Ectodermal cell (in vitro differentiated cells): ENCODE data around the gene CLCN1.
"Not testable (repeated sequence)": the region's sequence is repeated elsewhere in the genome, so short reads cannot be mapped to it uniquely, and the experiment has no call there.

Source experiments
- H3K27ac ChIP-seq: 2 replicates; pipeline ENCODE4 v1.7.0; 2013; ENCODE audit warnings: mild to moderate bottlenecking, low read depth, low read length; ENCODE audit not compliant: insufficient read depth, poor library complexity, severe bottlenecking
- H3K27me3 ChIP-seq: 2 replicates; pipeline ENCODE4 v1.7.0; 2013; ENCODE audit warnings: mild to moderate bottlenecking, low read length; ENCODE audit not compliant: insufficient read depth, control insufficient read depth, poor library complexity, severe bottlenecking
- H3K36me3 ChIP-seq: one replicate; pipeline ENCODE4 v1.7.0; 2013; ENCODE audit warnings: low read length; ENCODE audit not compliant: control insufficient read depth, insufficient read depth
- H3K4me1 ChIP-seq: one replicate; pipeline ENCODE4 v1.7.0; 2013; ENCODE audit warnings: low read length; ENCODE audit not compliant: control insufficient read depth, insufficient read depth
- H3K4me3 ChIP-seq: 2 replicates; pipeline ENCODE4 v1.7.0; 2013; ENCODE audit warnings: low read depth, low read length, control low read depth; ENCODE audit not compliant: insufficient read depth
- H3K9me3 ChIP-seq: 2 replicates; pipeline ENCODE4 v1.7.0; 2013; ENCODE audit warnings: mild to moderate bottlenecking, low read length, moderate library complexity; ENCODE audit not compliant: control insufficient read depth
- WGBS, 2 experiments: methylation state at CpG; one replicate each; pipeline ENCODE4 v1.1.7; 2013; ENCODE audit warnings: missing lambda C conversion rate in 2 of 2; 5-methylcytosine and 5-hydroxymethylcytosine counted together

Gene CLCN1

DNA sequence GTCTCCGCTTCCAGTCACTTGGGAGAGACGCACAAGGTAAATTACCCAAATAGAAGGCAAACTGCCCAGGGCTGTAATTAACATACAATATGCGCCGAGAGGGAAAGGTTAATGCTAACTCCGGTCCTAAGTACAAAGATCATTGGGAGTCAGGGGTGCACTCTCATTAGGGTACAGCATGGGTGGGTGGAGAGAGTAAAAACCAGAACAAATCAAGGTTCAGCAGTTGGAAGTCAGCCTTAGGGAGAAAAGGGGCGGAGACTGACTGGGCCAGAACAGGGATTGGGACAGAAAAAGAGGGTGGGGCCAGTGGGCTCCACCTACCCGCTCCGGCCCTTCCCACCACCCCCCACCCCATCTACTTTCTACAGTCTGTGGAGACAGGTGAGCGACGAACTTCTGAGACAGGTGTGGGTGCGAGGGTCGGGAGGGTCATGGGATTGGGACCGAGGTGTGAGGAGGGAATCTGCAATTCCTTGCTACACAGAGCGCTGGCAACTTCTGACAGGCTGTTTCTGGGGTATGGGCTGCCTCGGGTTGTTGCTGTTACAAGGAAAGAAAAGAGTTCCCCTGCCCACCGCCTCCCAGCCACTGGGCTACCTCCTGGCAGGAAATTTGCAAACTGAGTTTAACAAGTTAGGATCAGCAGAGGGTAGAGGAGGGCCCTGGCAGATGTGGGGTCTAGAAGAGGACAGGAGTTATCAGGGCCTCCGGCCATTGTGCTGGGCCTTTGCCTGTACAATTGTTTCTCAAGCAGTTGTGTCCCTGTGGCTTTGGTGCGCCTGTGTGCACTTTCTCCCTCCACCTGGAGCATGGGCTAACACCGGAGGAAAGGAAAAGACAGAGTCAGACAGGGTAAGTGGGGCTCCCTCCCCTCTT lies 31.1 kb upstream of the CLCN1 start, which contains the start of gene TMEM139:
TSS of gene TMEM139 (plus strand) at position 368 of the 879 bp plus-strand sequence. CDS start 1,000 bp downstream, outside the sequence.
- Histone ChIP-seq H3K4me3 (no peak within 1 kb of the TSS), H3K9me3 (no peaks in the 10 kb centered on the region), H3K36me3 (no peaks in the 10 kb centered on the region), H3K27me3 (peaks cover 6% of the 10 kb centered on the region), H3K4me1 (peaks cover 11% of the 10 kb centered on the region), H3K27ac (no peak within 1 kb of the TSS)
- 70 to 76% methylated on average over 17 to 19 of the region's 19 CpGs for WGBS, 2 experiments

DNA sequence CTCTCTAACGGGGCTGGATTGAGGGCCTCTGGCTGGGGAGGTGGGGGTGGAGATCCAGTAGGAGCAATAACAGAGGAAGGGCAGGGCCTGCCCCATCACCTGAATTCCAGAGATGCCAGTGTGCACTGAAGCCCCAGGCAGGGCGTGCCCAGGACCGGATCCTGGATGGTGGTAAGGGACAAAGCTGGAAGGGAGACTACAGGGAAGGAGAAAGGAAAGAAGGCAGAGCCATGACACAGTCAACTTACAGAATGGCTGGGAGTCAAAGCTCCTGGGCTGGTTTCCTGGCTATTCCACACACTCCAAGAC lies 30.5 kb upstream of the CLCN1 start:
- Histone ChIP-seq H3K36me3 (no peaks in the 10 kb centered on the region), H3K4me3 (no peak overlapping the region), H3K27me3 (peaks cover 6% of the 10 kb centered on the region), H3K27ac (no peak overlapping the region), H3K9me3 (no peaks in the 10 kb centered on the region), H3K4me1 (peaks cover 17% of the 10 kb centered on the region)
- WGBS, 2 experiments: 59 to 79% methylated on average over 2 to 3 of the region's 3 CpGs

- H3K27me3 ChIP-seq: peaks cover 6% of the 10 kb centered on the region
- H3K4me1 ChIP-seq: peaks cover 20% of the 10 kb centered on the region
- H3K36me3 ChIP-seq: no peaks in the 10 kb centered on the region
- no peak overlapping the region for H3K4me3 ChIP-seq
- H3K27ac ChIP-seq: no peak overlapping the region
- WGBS, 2 experiments: 93 to 94% methylated on average over 11 of the region's 11 CpGs
- no peaks in the 10 kb centered on the region for H3K9me3 ChIP-seq
These were observed 29.9 kb upstream of the CLCN1 start for GRCh38 chr7:143285806-143286521.

DNA sequence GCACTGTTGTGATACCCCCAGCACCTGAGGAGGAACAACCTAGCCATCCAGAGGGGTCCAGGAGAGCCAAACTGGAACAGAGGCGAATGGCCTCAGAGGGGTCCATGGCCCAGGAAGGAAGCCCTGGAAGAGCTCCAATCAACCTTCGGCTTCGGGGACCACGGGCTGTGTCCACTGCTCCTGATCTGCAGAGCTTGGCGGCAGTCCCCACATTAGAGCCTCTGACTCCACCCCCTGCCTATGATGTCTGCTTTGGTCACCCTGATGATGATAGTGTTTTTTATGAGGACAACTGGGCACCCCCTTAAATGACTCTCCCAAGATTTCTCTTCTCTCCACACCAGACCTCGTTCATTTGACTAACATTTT lies 29.4 kb upstream of the CLCN1 start:
- WGBS, 2 experiments: 85 to 87% methylated on average over 6 of the region's 6 CpGs
- no peak overlapping the region for H3K4me3 ChIP-seq
- H3K27me3 ChIP-seq: peaks cover 6% of the 10 kb centered on the region
- H3K27ac ChIP-seq: no peak overlapping the region
- H3K9me3 ChIP-seq: no peaks in the 10 kb centered on the region
- peaks cover 20% of the 10 kb centered on the region for H3K4me1 ChIP-seq
- H3K36me3 ChIP-seq: no peaks in the 10 kb centered on the region

- Histone ChIP-seq H3K27ac (no peak overlapping the region), H3K4me1 (peaks cover 20% of the 10 kb centered on the region), H3K27me3 (peaks cover 6% of the 10 kb centered on the region), H3K4me3 (no peak overlapping the region), H3K36me3 (peaks cover 7% of the 10 kb centered on the region), H3K9me3 (no peaks in the 10 kb centered on the region)
- 91 to 92% methylated on average over 17 of the region's 17 CpGs for WGBS, 2 experiments
These were observed 28.5 kb upstream of the CLCN1 start for GRCh38 chr7:143287339-143287934.

DNA sequence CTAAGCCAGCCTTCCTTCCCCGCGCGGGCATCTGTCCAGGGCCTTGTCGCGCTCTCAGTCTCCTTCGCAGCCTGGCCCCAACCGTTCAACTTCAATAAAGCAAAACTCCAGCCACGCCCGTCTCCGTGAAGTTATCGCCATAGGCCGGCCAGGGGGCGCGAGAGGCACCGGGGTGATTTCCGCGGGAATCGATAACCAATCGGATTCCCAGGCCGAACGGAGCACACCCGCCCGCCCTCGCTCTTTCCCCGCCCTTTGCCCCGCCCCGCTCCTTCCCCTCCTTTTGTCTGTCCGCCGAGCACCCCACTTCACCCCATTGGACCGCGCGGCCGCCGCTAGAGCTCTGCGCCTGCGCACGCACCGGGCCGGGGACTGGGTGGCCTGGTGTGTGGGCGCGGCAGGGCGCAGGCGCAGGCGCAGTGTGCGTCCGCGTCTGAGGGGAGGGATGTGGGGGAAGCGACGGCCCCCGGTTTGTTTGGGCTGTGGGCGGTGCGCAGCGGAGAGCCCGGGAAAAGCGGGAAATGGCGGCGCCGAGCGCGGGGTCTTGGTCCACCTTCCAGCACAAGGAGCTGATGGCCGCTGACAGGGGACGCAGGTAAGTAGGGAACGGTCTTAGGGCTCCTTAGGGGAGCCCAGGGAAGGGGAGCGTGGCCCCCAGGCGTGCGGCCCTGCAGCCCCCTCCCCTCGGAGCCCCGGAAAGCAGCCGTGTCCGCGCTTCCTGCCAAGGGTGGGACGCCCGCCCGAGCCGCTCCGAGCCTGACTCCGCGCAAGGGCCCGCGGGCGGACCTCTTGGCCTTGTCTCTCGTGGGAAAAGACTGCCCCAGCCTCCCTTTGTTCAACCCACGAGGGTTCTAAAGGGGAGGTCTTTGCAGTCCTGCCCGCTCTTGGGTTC lies 27.7 kb upstream of the CLCN1 start, which contains the start of gene CASP2:
TSS of gene CASP2 (plus strand) at position 417 of the 892 bp plus-strand sequence. CDS start at position 522, 105 bp downstream.
- WGBS, 2 experiments: 4% methylated on average over 84 of the region's 84 CpGs
- Histone ChIP-seq H3K4me1 (peaks cover 20% of the 10 kb centered on the region), H3K27me3 (peaks cover 6% of the 10 kb centered on the region), H3K36me3 (peaks cover 12% of the 10 kb centered on the region), H3K4me3 (peak within 1 kb of the TSS; percentile 89), H3K27ac (peak within 1 kb of the TSS; percentile 70), H3K9me3 (no peaks in the 10 kb centered on the region)

GRCh38 chr7:143288836-143289235 lies 27.1 kb upstream of the CLCN1 start:
- Histone ChIP-seq H3K4me3 (peak overlapping the region; percentile 89), H3K27ac (peak overlapping the region; percentile 70), H3K4me1 (peaks cover 20% of the 10 kb centered on the region), H3K9me3 (no peaks in the 10 kb centered on the region), H3K36me3 (peaks cover 18% of the 10 kb centered on the region), H3K27me3 (peaks cover 6% of the 10 kb centered on the region)
- WGBS, 2 experiments: 2 to 4% methylated on average over 11 of the region's 11 CpGs

DNA sequence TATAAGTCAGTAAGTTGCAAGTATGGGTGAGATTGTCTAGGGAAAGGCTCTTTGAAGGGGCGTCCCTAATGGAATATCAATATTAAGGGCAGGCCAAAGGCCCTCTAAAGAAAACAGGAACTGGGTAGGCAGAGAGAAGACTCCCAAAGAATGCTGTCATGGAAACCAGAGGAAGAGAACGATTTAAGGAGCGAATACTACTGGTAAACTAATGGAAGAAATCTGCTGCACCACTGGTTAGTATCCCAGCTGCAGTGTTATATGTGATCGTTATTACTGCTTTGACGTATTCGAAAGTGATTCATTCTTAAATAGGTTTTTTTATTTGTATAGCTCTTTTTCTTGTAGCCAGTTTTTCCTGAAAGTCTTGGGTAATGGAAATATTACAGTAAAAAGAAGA lies 26.5 kb upstream of the CLCN1 start:
- peaks cover 20% of the 10 kb centered on the region for H3K4me1 ChIP-seq
- no peaks in the 10 kb centered on the region for H3K9me3 ChIP-seq
- 52 to 58% methylated on average over 6 of the region's 6 CpGs for WGBS, 2 experiments
- peak overlapping the region; percentile 89 for H3K4me3 ChIP-seq
- no peak overlapping the region for H3K27ac ChIP-seq
- peaks cover 6% of the 10 kb centered on the region for H3K27me3 ChIP-seq
- H3K36me3 ChIP-seq: peaks cover 24% of the 10 kb centered on the region

DNA sequence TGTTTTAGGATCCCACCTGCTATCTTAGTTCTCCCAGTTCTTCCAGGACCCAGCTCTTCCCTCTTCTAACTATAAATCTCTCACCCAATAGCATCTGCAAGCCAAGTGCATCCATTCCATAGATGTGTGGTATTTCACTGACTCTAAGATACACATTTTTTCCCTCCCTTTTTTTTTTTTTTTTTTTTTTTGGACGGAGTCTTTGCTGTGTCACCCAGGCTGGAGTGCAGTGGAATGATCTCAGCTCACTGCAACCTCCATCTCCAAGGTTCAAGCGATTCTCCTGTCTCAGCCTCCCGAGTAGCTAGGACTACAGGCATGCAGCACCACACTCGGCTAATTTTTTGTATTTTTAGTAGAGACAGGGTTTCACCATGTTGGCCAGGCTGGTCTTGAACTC lies 26.0 kb upstream of the CLCN1 start:
- peak overlapping the region; percentile 89 for H3K4me3 ChIP-seq
- WGBS, 2 experiments: 80 to 89% methylated on average over 3 to 4 of the region's 4 CpGs
- peaks cover 28% of the 10 kb centered on the region for H3K36me3 ChIP-seq

More for the DNA sequence above, 26.0 kb upstream of the CLCN1 start:
- H3K9me3 ChIP-seq, H3K27ac ChIP-seq, H3K27me3 ChIP-seq: not testable (repeated sequence)
- peaks cover 20% of the 10 kb centered on the region for H3K4me1 ChIP-seq
